OCI-LY1 (cell line): ENCODE results near the gene PLCXD3.

Experiments
- H2AFZ ChIP-seq: fragments of 200-600 bp; sonication (generic), shearing (Covaris generic); 2 replicates; pipeline ENCODE4 v1.6.0; 2014; ENCODE audit warnings: antibody characterized with exemption, mild to moderate bottlenecking, low read length
- H3F3A ChIP-seq: fragments of 200-600 bp; sonication (generic), shearing (Covaris generic); 2 replicates; pipeline ENCODE4 v1.6.0; 2014; ENCODE audit warnings: mild to moderate bottlenecking, antibody characterized with exemption, low read length, moderate library complexity; ENCODE audit not compliant: insufficient read depth
- H3K27ac ChIP-seq: fragments of 200-600 bp; sonication (generic); 2 replicates; pipeline ENCODE4 v1.5.1; 2014; ENCODE audit warnings: low read length, mixed run types, mild to moderate bottlenecking, low read depth; ENCODE audit not compliant: poor library complexity, severe bottlenecking
- H3K27me3 ChIP-seq: fragments of 200-600 bp; sonication (generic); 2 replicates; pipeline ENCODE4 v1.6.0; 2014; ENCODE audit warnings: antibody characterized with exemption, mild to moderate bottlenecking, low read length, moderate library complexity; ENCODE audit not compliant: insufficient read depth
- H3K36me3 ChIP-seq: fragments of 200-600 bp; sonication (generic); 2 replicates; pipeline ENCODE4 v1.6.1; 2014; ENCODE audit warnings: mild to moderate bottlenecking, antibody characterized with exemption, low read length, moderate library complexity, mixed read lengths; ENCODE audit not compliant: insufficient read depth
- H3K4me1 ChIP-seq: fragments of 200-600 bp; sonication (generic); 2 replicates; pipeline ENCODE4 v1.5.1; 2014; ENCODE audit warnings: mild to moderate bottlenecking, low read length, moderate library complexity; ENCODE audit not compliant: insufficient read depth, severe bottlenecking
- H3K4me2 ChIP-seq: fragments of 200-600 bp; sonication (generic), shearing (Covaris generic); 2 replicates; pipeline ENCODE4 v1.6.1; 2014; ENCODE audit warnings: low read length
- H3K4me3 ChIP-seq: fragments of 200-600 bp; sonication (generic); 2 replicates; pipeline ENCODE4 v1.5.1; 2014; ENCODE audit warnings: low read length, low read depth, mild to moderate bottlenecking, mixed read lengths; ENCODE audit not compliant: poor library complexity, severe bottlenecking
- H3K79me2 ChIP-seq: fragments of 200-600 bp; shearing (Covaris generic); 2 replicates; pipeline ENCODE4 v1.6.1; 2016; ENCODE audit warnings: mixed run types, low read length, mixed read lengths; ENCODE audit not compliant: insufficient read depth
- H3K9ac ChIP-seq: fragments of 200-600 bp; sonication (generic), shearing (Covaris generic); 2 replicates; pipeline ENCODE4 v1.6.1; 2014; ENCODE audit warnings: mild to moderate bottlenecking, low read length, mixed read lengths
- H3K9me2 ChIP-seq: fragments of 200-600 bp; sonication (generic), shearing (Covaris generic); 2 replicates; pipeline ENCODE4 v1.6.1; 2014; ENCODE audit warnings: low read depth, mild to moderate bottlenecking, low read length, mixed read lengths
- H3K9me3 ChIP-seq: fragments of 200-600 bp; shearing (Covaris generic); 2 replicates; pipeline ENCODE4 v1.6.1; 2014; ENCODE audit warnings: low read length, mixed read lengths
- H4K20me1 ChIP-seq: fragments of 200-600 bp; sonication (generic), shearing (Covaris generic); 2 replicates; pipeline ENCODE4 v1.6.0; 2016; ENCODE audit warnings: mild to moderate bottlenecking, low read length; ENCODE audit not compliant: insufficient read depth
- CTCF ChIP-seq: fragments of 200-600 bp; sonication (generic), shearing (Covaris generic); IDR thresholded peaks from 2 replicates; pipeline ENCODE4 v1.5.1; 2017; ENCODE audit warnings: mild to moderate bottlenecking, antibody characterized with exemption, low read length, moderate library complexity, mixed read lengths
- EZH2 ChIP-seq: fragments of 200-600 bp; sonication (generic), shearing (Covaris generic); IDR thresholded peaks from 2 replicates; pipeline ENCODE4 v1.8.0; 2017; ENCODE audit warnings: borderline replicate concordance, mixed run types, mild to moderate bottlenecking, antibody characterized with exemption, low read length, moderate library complexity, mixed read lengths

PLCXD3 gene

GRCh38 chr5:41290810-41291209 lies 219.6 kb downstream of the PLCXD3 start:
- Histone ChIP-seq H3F3A (no peaks in the 10 kb centered on the region), H4K20me1 (no peaks in the 10 kb centered on the region), H3K4me1 (no peaks in the 10 kb centered on the region), H3K4me2 (no peak overlapping the region), H3K4me3 (no peak overlapping the region), H3K79me2 (no peaks in the 10 kb centered on the region), H2AFZ (no peak overlapping the region), H3K9ac (no peak overlapping the region), H3K27me3 (no peaks in the 10 kb centered on the region), H3K36me3 (no peaks in the 10 kb centered on the region), H3K27ac (no peak overlapping the region), H3K9me3 (no peaks in the 10 kb centered on the region), H3K9me2 (no peaks in the 10 kb centered on the region)
- TF ChIP-seq EZH2 (no peak), CTCF (no peak)

- H4K20me1 ChIP-seq: no peaks in the 10 kb centered on the region
- H2AFZ ChIP-seq: no peak overlapping the region
- H3K4me3 ChIP-seq: no peak overlapping the region
Measured at GRCh38 chr5:41289970-41290464, 220.4 kb downstream of the PLCXD3 start.

GRCh38 chr5:41286696-41287095 lies 223.7 kb downstream of the PLCXD3 start:
- Histone ChIP-seq H4K20me1 (no peaks in the 10 kb centered on the region), H3K9me2 (no peaks in the 10 kb centered on the region)

More at GRCh38 chr5:41289970-41290464, 220.4 kb downstream of the PLCXD3 start:
- no peaks in the 10 kb centered on the region for H3K79me2 ChIP-seq
- no peak overlapping the region for H3K9ac ChIP-seq
- H3F3A ChIP-seq: no peaks in the 10 kb centered on the region
- TF ChIP-seq EZH2: no peak
- no peak for TF ChIP-seq CTCF
- no peaks in the 10 kb centered on the region for H3K4me1 ChIP-seq
- no peaks in the 10 kb centered on the region for H3K9me2 ChIP-seq
- H3K27me3 ChIP-seq: no peaks in the 10 kb centered on the region
- H3K4me2 ChIP-seq: no peak overlapping the region
- no peaks in the 10 kb centered on the region for H3K36me3 ChIP-seq
- H3K9me3 ChIP-seq: no peaks in the 10 kb centered on the region
- H3K27ac ChIP-seq: no peak overlapping the region

More at GRCh38 chr5:41286696-41287095, 223.7 kb downstream of the PLCXD3 start:
- Histone ChIP-seq H3F3A (no peaks in the 10 kb centered on the region), H3K4me2 (no peak overlapping the region), H3K4me3 (no peak overlapping the region), H3K9me3 (no peaks in the 10 kb centered on the region), H3K27ac (no peak overlapping the region), H3K27me3 (no peaks in the 10 kb centered on the region), H2AFZ (no peak overlapping the region), H3K4me1 (no peaks in the 10 kb centered on the region), H3K36me3 (no peaks in the 10 kb centered on the region), H3K79me2 (no peaks in the 10 kb centered on the region), H3K9ac (no peak overlapping the region)
- TF ChIP-seq EZH2 (no peak), CTCF (no peak)
